Stimulated activated CD4-positive, alpha-beta T cell treated with anti-CD3 and anti-CD28 coated beads, TNF-alpha, amount 100 ng/mL, for 4 hours (primary cell): ENCODE data around the gene IPO5.

Experiments used
- DNase-seq, 3 experiments: peaks; one replicate each; pipeline ENCODE4 v3.0.0-alpha.2; 2020; ENCODE audit warnings: low read depth in 3 of 3

IPO5 gene

DNA sequence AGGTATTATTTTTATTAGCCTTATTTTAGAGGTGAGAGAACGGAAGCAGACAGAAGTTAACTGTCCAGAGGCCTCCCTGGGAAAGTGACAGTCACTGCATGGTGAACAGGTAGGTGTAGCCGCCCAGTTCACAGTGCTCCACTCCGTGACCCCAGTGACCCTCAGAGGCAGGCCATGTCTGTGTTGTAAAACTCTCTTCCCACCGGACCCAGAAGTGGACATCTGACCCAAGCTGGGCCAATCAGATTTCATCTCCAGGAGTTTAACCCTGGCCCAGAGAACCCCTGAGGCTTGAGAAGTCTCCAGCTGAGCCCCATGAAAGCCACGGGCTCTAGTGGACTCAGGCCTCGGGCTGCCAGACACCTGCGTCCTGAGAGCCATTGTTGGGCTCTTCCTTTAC lies 105.8 kb downstream of the IPO5 start:
- DNase-seq, result no peak

DNA sequence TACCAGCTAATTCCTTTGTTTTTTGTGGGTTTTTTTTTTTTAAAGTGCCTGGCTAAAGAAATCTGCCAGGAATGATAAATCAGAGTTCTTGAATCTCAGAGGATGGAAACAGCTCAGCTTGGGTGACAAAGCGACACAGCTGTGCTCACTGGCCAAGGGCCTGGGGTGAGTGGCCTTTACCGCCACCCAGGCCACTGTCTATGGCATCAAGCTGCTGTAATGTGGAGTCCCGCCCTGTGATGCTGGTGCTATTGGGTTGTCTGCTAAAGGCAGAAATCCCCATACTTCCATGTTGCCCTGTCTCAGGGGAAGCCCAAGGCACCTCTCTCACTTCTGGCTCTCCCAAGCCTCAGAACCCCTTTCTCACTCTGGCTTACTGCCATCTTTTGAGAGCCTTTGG lies 106.8 kb downstream of the IPO5 start:
- no peak for DNase-seq

DNA sequence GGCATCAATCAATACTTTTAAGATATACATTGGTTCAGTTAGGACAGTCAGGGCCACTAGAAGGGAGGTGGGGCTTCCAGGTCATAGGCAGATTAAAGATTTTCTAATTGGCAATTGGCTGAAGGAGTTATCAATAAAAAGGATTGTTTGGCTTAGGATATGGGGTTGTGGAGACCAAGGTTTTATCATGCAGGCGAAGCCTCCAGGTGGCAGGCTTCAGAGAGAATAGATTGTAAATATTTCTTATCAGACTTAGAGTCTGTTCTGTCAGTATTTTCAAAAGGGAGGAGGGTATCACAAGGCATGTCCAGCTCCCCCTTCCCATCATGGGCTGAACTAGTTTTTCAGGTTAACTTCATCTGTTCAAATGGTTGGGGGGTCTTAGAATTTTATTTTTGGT lies 112.0 kb downstream of the IPO5 start:
- DNase-seq, result no peak

DNA sequence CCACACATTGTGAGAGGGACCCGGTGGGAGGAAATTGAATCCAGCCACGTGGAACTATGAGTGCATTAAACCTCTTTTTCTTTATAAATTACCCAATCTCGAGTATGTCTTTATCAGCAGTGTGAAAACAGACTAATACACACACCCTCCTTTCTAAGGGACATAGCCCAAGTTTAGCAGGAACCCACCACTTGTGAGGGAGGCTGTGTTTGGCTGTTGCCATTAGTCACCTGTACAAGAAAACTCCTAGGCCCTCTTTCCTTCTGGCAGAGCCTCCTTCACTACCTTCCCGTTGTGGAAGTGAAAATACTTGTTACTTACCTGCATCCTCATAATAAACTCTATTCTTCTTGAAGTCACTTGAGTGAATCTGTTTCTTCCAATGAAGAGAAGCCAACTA lies 113.2 kb downstream of the IPO5 start:
- DNase-seq, result no peak

DNA sequence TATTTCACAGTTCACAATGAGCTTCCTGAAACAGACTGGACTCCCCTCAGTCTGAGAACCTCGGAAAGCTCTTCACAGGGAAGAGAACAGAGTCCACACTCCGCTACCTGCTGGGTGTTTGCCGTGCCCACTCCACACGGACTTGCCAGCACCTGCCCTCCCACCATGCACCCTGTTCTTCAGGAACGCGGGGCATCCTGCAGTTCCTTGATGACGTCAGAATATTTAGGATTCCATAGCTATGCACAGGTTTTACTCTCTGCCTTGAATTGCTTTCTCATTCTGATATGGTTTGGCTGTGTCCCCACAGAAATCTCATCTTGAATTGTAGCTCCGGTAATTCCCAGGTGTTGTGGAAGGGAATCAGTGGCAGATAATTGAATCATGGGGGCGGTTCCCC lies 115.0 kb downstream of the IPO5 start:
- no peak for DNase-seq

DNA sequence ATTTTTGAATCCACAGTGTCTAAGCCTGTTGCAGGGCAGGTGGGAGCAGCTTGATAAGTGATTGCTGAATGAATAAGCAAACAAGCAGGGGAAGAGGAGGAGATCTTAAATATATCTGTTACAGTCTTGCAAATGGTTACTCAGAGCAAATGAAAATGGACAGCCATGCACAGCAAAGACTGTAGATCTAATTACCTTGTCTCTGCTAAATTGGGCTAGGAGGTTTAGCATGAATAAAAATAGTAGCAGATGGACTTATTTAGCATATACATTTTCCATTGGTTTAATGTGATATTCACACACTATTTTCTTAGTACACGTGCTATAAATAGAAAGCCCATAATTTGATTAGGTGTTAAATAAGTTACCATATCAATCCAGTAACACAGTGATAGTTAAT lies 116.5 kb downstream of the IPO5 start:
- DNase-seq, result no peak

DNA sequence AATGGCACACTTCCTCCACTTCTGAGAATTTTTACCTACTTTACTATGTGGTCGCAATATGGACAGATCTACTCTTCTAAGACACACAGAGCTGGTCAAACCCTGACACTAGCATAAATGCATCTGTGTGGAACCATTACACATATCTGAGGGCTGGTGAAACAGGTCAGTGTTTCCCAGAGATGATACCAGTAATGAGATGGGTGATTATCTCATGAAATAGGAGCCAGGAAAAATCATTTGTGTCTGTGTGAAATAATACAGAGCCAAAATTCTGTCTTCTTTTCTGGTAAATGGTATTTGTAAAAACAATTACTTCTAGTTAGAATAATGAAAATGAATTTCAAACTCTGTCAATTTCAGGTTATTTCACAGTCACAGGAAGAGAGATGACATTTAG lies 117.8 kb downstream of the IPO5 start:
- DNase-seq, result no peak

DNA sequence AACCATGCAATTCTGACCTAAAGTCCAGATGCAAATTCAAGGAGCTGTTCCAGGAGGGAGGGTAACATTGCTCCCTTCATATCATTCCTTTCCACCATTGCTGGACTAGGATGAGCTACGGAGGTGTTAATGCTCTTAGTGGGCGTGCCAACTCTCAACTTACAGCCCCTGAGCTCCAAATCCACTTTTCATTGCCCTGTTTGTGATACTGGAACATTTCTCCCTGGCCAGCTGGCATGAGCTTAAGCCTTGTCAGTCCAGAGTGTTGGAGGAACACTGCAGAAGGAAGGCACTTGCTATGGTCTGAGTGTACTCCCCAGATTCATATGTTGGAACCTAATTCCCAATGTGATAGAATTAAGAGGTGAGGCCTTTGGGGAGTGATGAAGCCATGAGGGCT lies 119.0 kb downstream of the IPO5 start:
- no peak for DNase-seq
